Skeletal muscle satellite cell (primary cell): ENCODE measurements around the gene DDX50.
"Not testable (repeated sequence)": the region's sequence is repeated elsewhere in the genome, so short reads cannot be mapped to it uniquely, and the experiment has no call there.

Experiments
- H3K27me3 ChIP-seq: 2 replicates; pipeline ENCODE4 v1.7.0; 2013; ENCODE audit warnings: low read length; ENCODE audit not compliant: control insufficient read depth, insufficient read depth
- H3K36me3 ChIP-seq: 2 replicates; pipeline ENCODE4 v1.7.0; 2013; ENCODE audit warnings: mild to moderate bottlenecking, control low read depth, low read length; ENCODE audit not compliant: insufficient read depth
- H3K4me1 ChIP-seq: 2 replicates; pipeline ENCODE4 v1.7.0; 2013; ENCODE audit warnings: low read length; ENCODE audit not compliant: control insufficient read depth, insufficient read depth
- H3K4me2 ChIP-seq: 2 replicates; pipeline ENCODE4 v1.7.0; 2013; ENCODE audit warnings: mild to moderate bottlenecking, low read length
- H3K4me3 ChIP-seq: 2 replicates; pipeline ENCODE4 v1.7.0; 2013; ENCODE audit warnings: low read length
- H3K9ac ChIP-seq: 2 replicates; pipeline ENCODE4 v1.7.0; 2013; ENCODE audit warnings: mild to moderate bottlenecking, low read depth, low read length, moderate library complexity
- H3K9me3 ChIP-seq: replicated peaks from 2 replicates; pipeline ENCODE4 v1.7.0; 2013; ENCODE audit warnings: mild to moderate bottlenecking, control low read depth, low read length

DDX50 gene

GRCh38 chr10:68955832-68956532 is 54.9 kb downstream of the DDX50 start, which contains the start of gene DDX21:
Gene DDX21, plus strand, starts transcription at chr10:68956170. Its CDS starts 56 bp downstream, at chr10:68956226.
- H3K9me3 ChIP-seq = no peaks in the 10 kb centered on the region
- no peaks in the 10 kb centered on the region for H3K27me3 ChIP-seq
- H3K4me2 ChIP-seq = peak within 1 kb of the TSS; percentile 86
- peak within 1 kb of the TSS; percentile 96 for H3K9ac ChIP-seq
- peaks cover 19% of the 10 kb centered on the region for H3K4me1 ChIP-seq
- H3K4me3 ChIP-seq = peak within 1 kb of the TSS; percentile 92
- H3K36me3 ChIP-seq = peaks cover 19% of the 10 kb centered on the region

GRCh38 chr10:68957284-68957615 is 56.1 kb downstream of the DDX50 start:
- peaks cover 28% of the 10 kb centered on the region for H3K36me3 ChIP-seq
- H3K9ac ChIP-seq = peak overlapping the region; percentile 96
- peaks cover 19% of the 10 kb centered on the region for H3K4me1 ChIP-seq
- H3K4me3 ChIP-seq = peak overlapping the region; percentile 92
- peak overlapping the region; percentile 86 for H3K4me2 ChIP-seq
- no peaks in the 10 kb centered on the region for H3K9me3 ChIP-seq
- no peaks in the 10 kb centered on the region for H3K27me3 ChIP-seq

GRCh38 chr10:68957654-68958053 is 56.5 kb downstream of the DDX50 start:
- H3K4me1 ChIP-seq = peaks cover 19% of the 10 kb centered on the region

GRCh38 chr10:68959695-68960527 is 58.8 kb downstream of the DDX50 start:
- H3K4me3 ChIP-seq = no peak overlapping the region
- H3K27me3 ChIP-seq = no peaks in the 10 kb centered on the region
- no peak overlapping the region for H3K4me2 ChIP-seq
- no peaks in the 10 kb centered on the region for H3K9me3 ChIP-seq
- peaks cover 54% of the 10 kb centered on the region for H3K36me3 ChIP-seq
- no peak overlapping the region for H3K9ac ChIP-seq
- H3K4me1 ChIP-seq = peaks cover 17% of the 10 kb centered on the region

More at GRCh38 chr10:68957654-68958053, 56.5 kb downstream of the DDX50 start:
- Histone ChIP-seq H3K4me3 (peak overlapping the region; percentile 92), H3K4me2 (peak overlapping the region; percentile 86), H3K9me3 (no peaks in the 10 kb centered on the region), H3K36me3 (peaks cover 32% of the 10 kb centered on the region), H3K27me3 (no peaks in the 10 kb centered on the region), H3K9ac (peak overlapping the region; percentile 96)

- Histone ChIP-seq H3K36me3 (peaks cover 84% of the 10 kb centered on the region), H3K27me3 (no peaks in the 10 kb centered on the region), H3K4me3 (no peak overlapping the region), H3K4me1 (peaks cover 3% of the 10 kb centered on the region), H3K4me2 (no peak overlapping the region), H3K9me3 (no peaks in the 10 kb centered on the region), H3K9ac (no peak overlapping the region)
These were observed 62.0 kb downstream of the DDX50 start for GRCh38 chr10:68963151-68963550.

GRCh38 chr10:68973975-68974374 is 72.9 kb downstream of the DDX50 start:
- Histone ChIP-seq H3K4me3 (no peak overlapping the region), H3K9ac (no peak overlapping the region), H3K9me3 (no peaks in the 10 kb centered on the region), H3K27me3 (no peaks in the 10 kb centered on the region), H3K4me2 (no peak overlapping the region), H3K4me1 (no peaks in the 10 kb centered on the region), H3K36me3 (peaks cover 94% of the 10 kb centered on the region)

- not testable (repeated sequence) for H3K27me3 ChIP-seq, H3K4me1 ChIP-seq, H3K4me2 ChIP-seq, H3K9me3 ChIP-seq, H3K4me3 ChIP-seq, H3K9ac ChIP-seq
- peaks cover 94% of the 10 kb centered on the region for H3K36me3 ChIP-seq
These were observed 74.9 kb downstream of the DDX50 start for GRCh38 chr10:68975936-68976473.

- not testable (repeated sequence) for H3K4me3 ChIP-seq, H3K4me2 ChIP-seq, H3K9me3 ChIP-seq, H3K4me1 ChIP-seq, H3K9ac ChIP-seq, H3K27me3 ChIP-seq
- H3K36me3 ChIP-seq = peaks cover 85% of the 10 kb centered on the region
These were observed 78.6 kb downstream of the DDX50 start for GRCh38 chr10:68979738-68980137.

GRCh38 chr10:68981074-68981473 is 80.0 kb downstream of the DDX50 start:
- Histone ChIP-seq H3K36me3 (peaks cover 78% of the 10 kb centered on the region), H3K4me1 (no peaks in the 10 kb centered on the region), H3K4me3 (no peak overlapping the region), H3K9me3 (no peaks in the 10 kb centered on the region), H3K4me2 (no peak overlapping the region), H3K9ac (no peak overlapping the region), H3K27me3 (no peaks in the 10 kb centered on the region)

GRCh38 chr10:68982389-68982788 is 81.3 kb downstream of the DDX50 start:
- Histone ChIP-seq H3K9ac (no peak overlapping the region), H3K4me1 (no peaks in the 10 kb centered on the region), H3K4me3 (no peak overlapping the region), H3K27me3 (no peaks in the 10 kb centered on the region), H3K4me2 (no peak overlapping the region), H3K36me3 (peaks cover 66% of the 10 kb centered on the region), H3K9me3 (no peaks in the 10 kb centered on the region)

- Histone ChIP-seq H3K4me2 (no peak overlapping the region), H3K9ac (no peak overlapping the region), H3K4me3 (no peak overlapping the region), H3K9me3 (no peaks in the 10 kb centered on the region), H3K4me1 (peaks cover 27% of the 10 kb centered on the region), H3K36me3 (peaks cover 26% of the 10 kb centered on the region), H3K27me3 (no peaks in the 10 kb centered on the region)
These were observed 86.5 kb downstream of the DDX50 start for GRCh38 chr10:68987611-68988010.
